Fibroblast of lung (primary cell): Measurements from ENCODE around the gene ZBED5. TPM values are rescaled to one million over a fixed set of nuclear protein-coding genes. Genes with fewer than 3 reads are reported as not detected.

ENCODE experiments used
- DNase-seq, 2 donors: peaks; one replicate each; pipeline versions ENCODE4 v3.0.0 to v3.0.0-alpha.2; 2010; ENCODE audit warnings: low read depth in 2 of 2
- H2AFZ ChIP-seq: 2 replicates; pipeline ENCODE4 v1.5.1; 2012; ENCODE audit warnings: low read length, control low read depth, inconsistent platforms
- H3K27ac ChIP-seq: 2 replicates; pipeline ENCODE4 v1.5.1; 2011; ENCODE audit warnings: low read length, control low read depth; ENCODE audit not compliant: insufficient read depth
- H3K27me3 ChIP-seq: 2 replicates; pipeline ENCODE4 v1.5.1; 2011; ENCODE audit warnings: mild to moderate bottlenecking, low read length; ENCODE audit not compliant: control insufficient read depth, insufficient read depth
- H3K36me3 ChIP-seq: 2 replicates; pipeline ENCODE4 v1.5.1; 2011; ENCODE audit warnings: low read length; ENCODE audit not compliant: control insufficient read depth, insufficient read depth
- H3K4me1 ChIP-seq: 2 replicates; pipeline ENCODE4 v1.5.1; 2011; ENCODE audit warnings: low read length; ENCODE audit not compliant: control insufficient read depth, insufficient read depth; ENCODE audit errors: extremely low read depth
- H3K4me2 ChIP-seq: 2 replicates; pipeline ENCODE4 v1.5.1; 2011; ENCODE audit warnings: low read length, control low read depth; ENCODE audit not compliant: insufficient read depth; ENCODE audit errors: extremely low read depth
- H3K4me3 ChIP-seq, 4 experiments: fragments of 200-600 bp in 1 of 4; sonication (generic) in 1 of 4; replicated peaks in 1 of 4; 2 replicates each; pipeline ENCODE4 v1.5.1; 2011 to 2016; ENCODE audit warnings: low read length in 4 of 4, low read depth in 3 of 4, mild to moderate bottlenecking in 3 of 4, control low read depth in 2 of 4, inconsistent platforms in 1 of 4, mixed read lengths in 1 of 4; ENCODE audit not compliant: insufficient read depth in 1 of 4; ENCODE audit errors: control extremely low read depth in 1 of 4
- H3K79me2 ChIP-seq: 2 replicates; pipeline ENCODE4 v1.5.1; 2012; ENCODE audit warnings: mild to moderate bottlenecking, low read length, inconsistent platforms; ENCODE audit not compliant: control insufficient read depth, insufficient read depth
- H3K9ac ChIP-seq: 2 replicates; pipeline ENCODE4 v1.5.1; 2011; ENCODE audit warnings: mild to moderate bottlenecking, low read length, control low read depth; ENCODE audit not compliant: insufficient read depth
- H3K9me3 ChIP-seq: 2 replicates; pipeline ENCODE4 v1.5.1; 2012; ENCODE audit warnings: low read depth, low read length; ENCODE audit not compliant: control insufficient read depth, insufficient read depth
- H4K20me1 ChIP-seq: 2 replicates; pipeline ENCODE4 v1.5.1; 2011; ENCODE audit warnings: low read length; ENCODE audit not compliant: control insufficient read depth, insufficient read depth; ENCODE audit errors: extremely low read depth
- CTCF ChIP-seq, 2 donors: IDR thresholded peaks in 1 of 2; conservative IDR thresholded peaks in 1 of 2; 1 replicate in 1 of 2; 2 replicates in 1 of 2; pipeline ENCODE4 v1.5.1; 2011 to 2012; ENCODE audit warnings: low read length in 2 of 2, control low read depth in 1 of 2, inconsistent platforms in 1 of 2, low read depth in 1 of 2, mild to moderate bottlenecking in 1 of 2
- EZH2 ChIP-seq: IDR thresholded peaks from 2 replicates; pipeline ENCODE4 v1.5.1; 2012; ENCODE audit warnings: low read length, control low read depth, mild to moderate bottlenecking; ENCODE audit errors: missing control alignments
- polyA plus RNA-seq, 2 donors: library from polyadenylated mRNA; depleted of rRNA in 1 of 2; stranded (reverse) in 1 of 2; unstranded in 1 of 2; fragments of >200 nt; gene quantifications; 2 replicates each; pipeline ENCODE4 v1.2.1, GENCODE V29; 2011 to 2012; ENCODE audit warnings: missing spikeins in 1 of 2
- total RNA-seq: library from RNA; depleted of rRNA; stranded (reverse); fragments of >200 nt; gene quantifications from 2 replicates; pipeline ENCODE4 v1.2.1, GENCODE V29; 2014

Gene ZBED5
- total and polyA plus RNA-seq, 2 donors (not counting 1 experiment from before 2014, with no cell fraction given): 29.4 to 61.3 TPM

GRCh38 chr11:10829139-10829538, 28.7 kb downstream of the ZBED5 start:
- H3K9ac ChIP-seq: no peak overlapping the region
- H2AFZ ChIP-seq: no peak overlapping the region
- TF ChIP-seq CTCF (conservative IDR thresholded peaks at IDR 0.05 in 1 of 2, IDR thresholded peaks at IDR 0.05 in 1 of 2; ENCODE audit: low read depth in 1 of 2, low read length in 2 of 2) (no peak), EZH2 (no peak)
- H3K4me3 ChIP-seq: no peak overlapping the region
- H3K79me2 ChIP-seq: no peaks in the 10 kb centered on the region
- no peaks in the 10 kb centered on the region for H3K9me3 ChIP-seq
- no peak overlapping the region for H3K27ac ChIP-seq
- no peaks in the 10 kb centered on the region for H3K36me3 ChIP-seq
- H3K4me1 ChIP-seq: no peaks in the 10 kb centered on the region
- H4K20me1 ChIP-seq: no peaks in the 10 kb centered on the region
- no peaks in the 10 kb centered on the region for H3K27me3 ChIP-seq
- H3K4me2 ChIP-seq: no peak overlapping the region
- DNase-seq: no peak

GRCh38 chr11:10828402-10828801, 29.5 kb downstream of the ZBED5 start:
- Histone ChIP-seq H3K9me3 (no peaks in the 10 kb centered on the region), H3K79me2 (no peaks in the 10 kb centered on the region), H3K9ac (no peak overlapping the region), H4K20me1 (no peaks in the 10 kb centered on the region), H2AFZ (no peak overlapping the region), H3K27ac (no peak overlapping the region), H3K36me3 (no peaks in the 10 kb centered on the region), H3K27me3 (no peaks in the 10 kb centered on the region), H3K4me3 (no peak overlapping the region), H3K4me2 (no peak overlapping the region), H3K4me1 (no peaks in the 10 kb centered on the region)
- no peak for DNase-seq
- TF ChIP-seq CTCF (conservative IDR thresholded peaks at IDR 0.05 in 1 of 2, IDR thresholded peaks at IDR 0.05 in 1 of 2; ENCODE audit: low read depth in 1 of 2, low read length in 2 of 2) (no peak), EZH2 (no peak)

GRCh38 chr11:10824888-10825287, 33.0 kb downstream of the ZBED5 start:
- Histone ChIP-seq H3K79me2 (no peaks in the 10 kb centered on the region), H3K27me3 (no peaks in the 10 kb centered on the region), H4K20me1 (no peaks in the 10 kb centered on the region), H3K9me3 (no peaks in the 10 kb centered on the region), H3K4me3 (no peak overlapping the region), H2AFZ (no peak overlapping the region), H3K27ac (no peak overlapping the region), H3K9ac (no peak overlapping the region), H3K4me1 (no peaks in the 10 kb centered on the region), H3K4me2 (no peak overlapping the region), H3K36me3 (no peaks in the 10 kb centered on the region)
- DNase-seq: no peak
- TF ChIP-seq CTCF (conservative IDR thresholded peaks at IDR 0.05 in 1 of 2, IDR thresholded peaks at IDR 0.05 in 1 of 2; ENCODE audit: low read depth in 1 of 2, low read length in 2 of 2): no peak
- TF ChIP-seq EZH2: no peak
